GM19351 (cell line): ENCODE results near the gene SMARCD1.

Experiments used
- ATAC-seq: cut with Tn5 transposase; IDR thresholded peaks from one replicate; pipeline ENCODE4 v1.9.1; 2021; ENCODE audit warnings: mild to moderate bottlenecking, moderate library complexity; ENCODE audit not compliant: unreplicated experiment

SMARCD1 gene

DNA sequence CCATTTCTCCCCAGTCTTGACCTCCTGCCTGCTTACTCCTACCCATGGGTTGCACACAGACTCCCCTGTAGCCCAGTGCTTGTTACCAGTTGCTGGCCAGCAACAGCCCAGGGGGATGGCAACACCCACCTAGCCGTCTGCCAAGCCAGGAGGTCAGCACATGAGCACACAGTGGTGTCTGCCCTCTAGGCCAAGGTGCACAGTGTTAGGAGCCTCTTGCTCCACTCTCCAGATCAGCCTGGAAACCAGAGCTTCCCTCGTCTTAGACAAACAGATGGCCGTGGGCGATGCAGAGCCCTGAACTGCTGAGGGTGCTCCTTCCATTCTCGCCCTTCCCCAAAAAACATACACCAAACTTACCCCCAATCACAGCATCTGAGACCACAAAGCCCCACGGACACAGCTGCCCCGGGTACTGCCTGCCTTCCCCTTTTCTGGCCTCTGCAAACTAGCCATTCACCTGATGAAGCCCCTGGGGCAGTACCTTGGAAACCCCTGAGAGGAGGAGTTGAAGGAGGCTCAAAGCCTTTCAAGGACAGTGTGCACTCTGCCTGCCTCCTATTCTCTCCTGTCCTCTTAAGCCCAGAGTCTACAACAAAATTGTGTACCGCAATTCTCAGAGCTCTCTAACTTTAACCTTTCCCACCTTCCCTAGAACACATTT lies 17.6 kb downstream of the SMARCD1 start:
- ATAC-seq = no peak

DNA sequence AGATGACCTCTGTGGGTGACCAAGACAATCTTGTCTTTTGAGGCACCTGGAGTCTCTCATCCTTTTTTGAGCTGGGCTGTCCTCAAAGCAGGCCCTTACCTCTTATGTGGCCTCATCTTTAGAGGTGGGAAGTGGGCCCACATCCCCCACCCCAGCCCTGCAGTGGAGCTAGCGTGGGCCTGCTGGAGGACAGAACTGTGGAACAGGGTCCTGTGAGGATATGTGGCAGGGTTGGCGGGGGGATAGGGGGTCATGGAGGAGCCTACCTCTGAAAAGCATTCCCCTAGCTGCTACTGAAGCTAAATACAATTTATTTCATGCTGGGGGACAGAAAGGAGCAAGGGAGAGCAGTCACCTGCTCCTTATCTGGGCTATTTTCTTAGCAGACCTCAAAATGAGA lies 18.2 kb downstream of the SMARCD1 start:
- no peak for ATAC-seq

DNA sequence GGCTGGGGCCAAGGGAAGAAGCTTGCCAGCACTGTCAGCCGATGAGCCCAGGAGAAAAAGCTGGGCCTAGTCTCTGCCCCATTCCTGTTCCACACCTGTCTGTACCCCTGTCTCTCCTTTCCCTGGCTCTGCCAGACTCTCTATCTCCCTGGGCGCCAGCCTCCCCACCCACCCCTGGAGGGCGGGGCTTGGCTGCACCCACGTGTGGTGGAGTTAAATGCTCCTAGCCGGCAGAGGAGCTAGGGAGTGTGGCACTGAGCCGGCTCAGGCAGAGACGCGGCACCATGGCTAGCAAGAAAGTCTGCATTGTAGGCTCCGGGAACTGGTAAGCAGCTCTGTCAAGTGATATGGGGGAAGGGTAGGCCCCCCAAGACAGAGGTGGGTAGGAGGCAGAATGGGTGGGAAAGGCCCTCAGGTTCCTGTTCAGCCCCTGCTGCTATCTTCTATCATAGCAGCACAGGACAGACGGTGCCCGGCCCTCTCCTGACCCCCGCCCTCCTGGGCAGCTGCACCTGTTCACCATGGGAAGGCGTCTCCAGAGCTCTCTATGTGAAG lies 18.7 kb downstream of the SMARCD1 start, which contains the start of gene GPD1:
Gene GPD1, plus strand, starts transcription at position 242 of the 555 bp plus-strand sequence. Its CDS starts 43 bp downstream, at position 285.
- ATAC-seq = no peak

DNA sequence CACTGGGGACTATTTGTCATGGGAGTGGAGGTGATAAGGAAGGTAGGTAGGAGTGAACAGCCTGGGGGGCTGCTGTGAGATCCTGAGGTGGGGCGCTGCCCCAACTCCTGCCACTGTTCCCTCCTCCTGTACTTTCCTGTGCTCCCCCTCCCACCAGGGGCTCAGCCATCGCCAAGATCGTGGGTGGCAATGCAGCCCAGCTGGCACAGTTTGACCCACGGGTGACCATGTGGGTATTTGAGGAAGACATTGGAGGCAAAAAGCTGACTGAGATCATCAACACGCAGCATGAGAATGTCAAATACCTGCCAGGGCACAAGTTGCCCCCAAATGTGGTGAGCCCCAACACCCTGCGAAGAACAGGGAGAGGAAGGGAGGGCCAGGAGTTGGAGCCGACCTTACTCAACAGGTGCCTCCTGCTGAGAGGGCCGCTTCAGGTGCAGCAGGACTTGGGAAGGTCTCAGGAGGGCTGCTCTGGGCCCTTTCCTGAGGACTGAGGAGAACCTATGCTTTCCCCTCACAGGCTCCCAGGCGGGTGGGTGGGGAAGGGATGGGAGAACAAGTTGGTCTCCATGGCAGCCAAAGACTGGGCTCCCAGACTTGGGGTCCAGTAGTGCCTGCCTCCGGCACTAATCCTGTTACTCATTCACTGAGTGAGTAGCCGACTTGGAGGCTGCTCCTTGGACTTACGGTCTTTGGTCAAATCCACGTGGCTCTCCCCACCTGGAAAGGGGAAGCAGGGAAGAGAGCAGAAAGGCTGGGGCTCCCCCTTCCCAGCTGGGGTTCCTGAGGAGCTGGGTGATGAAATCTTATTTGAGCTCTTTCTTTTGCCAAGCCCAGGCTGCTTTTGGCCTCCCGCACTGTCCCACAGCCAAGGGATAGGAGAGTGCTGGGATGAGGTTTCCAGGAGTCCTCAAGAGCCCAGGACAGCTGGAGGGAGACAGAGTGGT lies 19.6 kb downstream of the SMARCD1 start:
- no peak for ATAC-seq

- ATAC-seq = no peak
Measured at GRCh38 chr12:50105913-50106450, 20.8 kb downstream of the SMARCD1 start.

DNA sequence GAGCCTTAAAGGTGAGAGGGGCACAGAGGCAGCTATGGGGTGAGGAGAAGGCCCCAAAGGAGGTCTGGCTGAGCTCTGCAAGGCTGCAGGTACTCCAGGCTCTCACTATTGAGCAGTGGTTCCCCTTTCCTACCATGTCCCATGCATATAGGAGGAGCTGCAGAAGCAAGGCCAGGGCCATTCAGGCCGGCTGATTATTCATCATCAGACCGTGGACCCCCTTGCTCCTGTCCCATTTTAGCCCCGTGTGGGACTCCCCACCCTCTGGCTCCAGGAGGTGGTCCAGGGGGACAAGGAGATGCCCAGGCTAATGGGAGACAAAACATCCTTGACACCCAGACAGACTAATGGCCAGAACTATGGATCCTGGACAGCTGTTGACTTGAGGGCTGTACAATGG lies 21.8 kb downstream of the SMARCD1 start:
- ATAC-seq = no peak

DNA sequence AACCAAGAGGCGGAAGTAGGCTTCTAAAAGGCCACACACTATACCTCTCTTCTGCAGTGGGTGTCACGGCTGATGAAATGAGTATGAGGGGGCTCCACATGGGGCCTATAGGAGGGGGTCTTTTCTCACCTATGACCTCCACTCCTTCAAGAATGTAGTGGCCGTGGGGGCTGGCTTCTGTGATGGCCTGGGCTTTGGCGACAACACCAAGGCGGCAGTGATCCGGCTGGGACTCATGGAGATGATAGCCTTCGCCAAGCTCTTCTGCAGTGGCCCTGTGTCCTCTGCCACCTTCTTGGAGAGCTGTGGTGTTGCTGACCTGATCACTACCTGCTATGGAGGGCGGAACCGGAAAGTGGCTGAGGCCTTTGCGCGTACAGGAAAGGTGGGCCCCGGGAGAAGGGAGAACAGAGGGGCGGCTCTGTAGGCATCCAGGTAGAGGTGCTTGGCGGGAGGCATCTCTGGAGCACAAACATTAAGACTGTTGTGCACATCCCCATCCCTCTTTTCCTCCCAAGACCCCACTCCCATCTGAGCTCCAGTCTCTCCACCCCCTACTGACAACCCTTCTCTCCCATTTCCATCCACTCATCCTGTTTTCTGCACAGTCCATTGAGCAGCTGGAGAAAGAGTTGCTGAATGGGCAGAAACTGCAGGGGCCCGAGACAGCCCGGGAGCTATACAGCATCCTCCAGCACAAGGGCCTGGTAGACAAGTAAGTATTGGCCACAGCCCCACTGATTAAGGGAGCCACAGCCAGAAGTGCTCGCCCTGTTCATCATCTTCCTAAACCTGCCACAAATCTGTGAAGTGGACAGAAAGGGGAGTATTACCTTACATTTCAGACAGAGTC lies 22.5 kb downstream of the SMARCD1 start:
- ATAC-seq = no peak

- ATAC-seq = no peak
Measured at GRCh38 chr12:50109319-50109718, 24.2 kb downstream of the SMARCD1 start.

GRCh38 chr12:50110127-50110761 lies 25.1 kb downstream of the SMARCD1 start:
- ATAC-seq = no peak

DNA sequence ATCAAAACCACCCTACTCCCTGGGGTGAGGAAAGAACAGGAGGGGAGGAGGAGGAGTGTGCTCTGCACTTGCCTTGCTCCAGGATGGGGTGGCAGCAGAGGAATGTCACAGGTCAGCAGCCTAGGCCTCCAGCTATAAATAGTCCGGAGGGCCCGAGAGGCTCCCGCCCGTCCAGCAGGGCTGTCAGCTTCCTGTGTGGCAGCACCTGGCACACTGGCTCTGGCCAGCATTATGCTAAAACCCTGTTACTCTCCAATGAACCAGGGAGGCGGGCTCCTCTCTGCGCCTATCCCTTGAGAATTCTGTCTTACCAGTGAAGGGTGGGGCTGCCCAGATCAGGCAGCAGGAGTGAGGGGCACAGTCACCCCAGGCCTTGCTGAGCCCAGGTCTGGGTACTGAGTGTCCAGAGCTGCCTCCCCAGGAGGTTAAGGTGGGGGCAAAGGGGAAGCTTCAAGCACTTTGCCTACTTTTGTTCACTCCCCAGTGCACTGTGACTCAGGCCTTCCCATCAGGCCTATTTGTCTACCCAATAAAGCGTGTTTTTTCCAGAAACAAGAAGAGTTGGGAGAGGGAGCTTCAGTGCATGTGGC lies 25.7 kb downstream of the SMARCD1 start:
- ATAC-seq = no peak

DNA sequence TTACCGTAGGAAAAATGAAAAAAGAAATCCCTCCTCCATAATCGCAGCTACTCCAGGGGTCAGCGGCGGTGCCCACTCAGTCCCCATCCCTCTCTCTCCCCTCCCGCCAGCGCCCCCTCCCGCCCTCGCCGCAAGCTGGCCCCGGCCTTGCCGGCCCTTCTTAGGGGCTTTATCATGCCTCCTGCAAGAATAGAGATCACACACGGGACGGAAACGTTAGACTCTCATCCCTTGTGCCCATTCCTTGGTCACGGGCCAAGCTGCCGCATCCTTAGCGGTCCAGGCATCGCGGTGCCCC lies 26.2 kb downstream of the SMARCD1 start:
- ATAC-seq = no peak

GRCh38 chr12:50111693-50112455 lies 26.7 kb downstream of the SMARCD1 start, which contains the start of gene COX14:
Gene COX14 (plus strand): TSS chr12:50112236. CDS start chr12:50120044, 7,808 bp downstream.
- peak; percentile 75 for ATAC-seq

DNA sequence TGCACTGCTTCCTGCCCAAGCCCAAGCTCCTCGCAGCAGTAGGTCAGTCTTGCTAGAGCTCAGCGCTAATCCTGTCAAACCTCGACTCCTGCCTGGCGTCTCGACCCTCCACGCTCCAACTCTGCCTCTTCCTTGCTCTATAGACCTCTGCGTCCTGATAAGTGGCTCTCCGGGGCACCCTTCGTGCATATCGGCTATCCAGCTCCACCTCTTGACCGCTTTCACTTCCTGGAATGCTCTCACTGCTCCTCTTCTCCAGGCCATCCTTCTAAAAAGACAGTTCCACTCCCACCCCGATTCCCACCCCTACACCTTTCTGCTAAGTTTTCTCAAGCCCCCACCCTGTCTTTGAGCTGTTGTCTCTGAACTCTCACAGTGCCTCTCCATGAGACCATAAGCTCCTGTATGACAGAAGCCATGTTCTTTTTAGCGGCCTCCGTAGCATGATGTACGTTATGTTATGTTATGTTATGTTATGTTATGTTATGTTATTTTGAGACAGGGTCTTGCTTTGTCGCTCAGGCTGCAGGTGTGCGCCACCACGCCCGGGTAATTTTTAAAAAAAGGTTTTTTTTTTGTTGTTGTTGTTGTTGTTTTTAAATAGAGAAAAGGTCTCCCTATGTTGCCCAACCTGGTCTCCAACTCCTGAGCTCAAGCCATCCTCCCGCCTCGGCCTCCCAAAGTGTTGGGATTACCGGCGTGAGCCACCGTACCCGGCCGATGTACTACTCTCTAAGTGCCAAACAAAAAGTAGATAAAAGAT lies 27.5 kb downstream of the SMARCD1 start:
- ATAC-seq = no peak

DNA sequence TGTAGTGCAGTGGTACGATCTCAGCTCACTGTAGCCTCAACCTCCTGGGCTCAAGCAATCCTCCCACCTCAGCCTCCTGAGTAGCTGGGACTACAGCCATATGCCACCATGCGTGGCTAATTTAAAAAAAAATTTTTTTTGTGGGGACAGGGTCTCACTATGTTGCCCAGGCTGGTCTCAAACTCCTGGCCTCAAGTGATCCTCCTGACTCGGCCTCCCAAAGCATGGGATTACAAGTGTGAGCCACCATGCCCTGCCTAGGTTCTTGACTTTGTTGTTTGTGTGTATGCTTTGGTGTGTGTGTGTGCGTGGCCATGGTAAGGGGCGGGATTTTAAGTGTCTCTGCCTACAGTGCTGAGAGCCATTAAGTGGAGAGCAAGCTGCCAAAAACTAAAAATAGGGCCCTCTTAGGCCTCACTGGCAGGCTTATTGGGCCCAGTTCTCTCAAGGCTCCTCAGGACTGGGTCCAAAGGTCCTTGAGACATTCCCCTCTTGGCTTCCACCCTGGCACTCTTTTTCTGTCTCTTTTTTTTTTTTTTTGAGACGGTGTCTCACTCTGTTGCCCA lies 32.0 kb downstream of the SMARCD1 start:
- no peak for ATAC-seq

DNA sequence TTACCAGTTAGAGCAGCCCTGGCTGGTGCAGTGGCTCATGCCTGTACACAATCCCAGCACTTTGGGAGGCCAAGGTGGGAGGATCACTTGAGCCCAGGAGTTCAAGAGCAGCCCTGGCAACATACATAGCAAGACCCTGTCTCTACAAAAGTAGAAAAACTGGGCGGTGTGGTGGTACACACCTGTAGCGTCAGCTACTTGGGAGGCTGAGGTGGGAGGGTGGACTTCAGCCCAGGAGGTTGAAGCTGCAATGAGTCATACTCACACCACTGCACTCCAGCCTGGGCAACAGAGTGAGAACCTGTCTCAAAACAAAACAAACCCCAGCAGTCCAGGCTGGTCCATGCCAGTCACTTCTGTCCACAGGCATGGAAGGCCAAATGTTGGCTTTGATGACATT lies 34.2 kb downstream of the SMARCD1 start:
- no peak for ATAC-seq

GRCh38 chr12:50120521-50120920 lies 35.4 kb downstream of the SMARCD1 start:
- no peak for ATAC-seq

DNA sequence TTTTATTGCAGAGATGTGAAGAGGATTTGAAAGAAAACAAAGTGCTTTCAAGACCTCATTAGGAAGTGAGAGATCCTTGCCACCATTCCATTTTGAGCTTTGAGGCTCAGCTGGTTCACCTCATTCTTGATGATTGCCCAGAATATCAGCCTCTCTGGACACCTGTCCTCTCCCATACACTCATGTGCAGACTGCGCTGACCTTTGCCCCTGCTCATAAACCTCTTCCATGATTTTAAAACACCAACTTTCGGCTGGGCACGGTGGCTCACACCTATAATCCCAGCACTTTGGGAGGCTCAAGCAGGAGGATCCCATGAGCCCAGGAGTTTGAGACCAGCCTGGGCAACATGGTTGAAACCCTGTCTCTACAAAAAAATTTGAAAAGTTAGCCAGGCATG lies 35.8 kb downstream of the SMARCD1 start:
- no peak for ATAC-seq

- no peak for ATAC-seq
Measured at GRCh38 chr12:50121641-50122040, 36.5 kb downstream of the SMARCD1 start.
